NCI-H1694 (cell line): ENCODE measurements around the gene SLC25A53.

ENCODE experiments used
- DNase-seq: peaks from one replicate; lab custom pipeline; 2025; lab: John Stamatoyannopoulos, UW

SLC25A53 gene, protein sequence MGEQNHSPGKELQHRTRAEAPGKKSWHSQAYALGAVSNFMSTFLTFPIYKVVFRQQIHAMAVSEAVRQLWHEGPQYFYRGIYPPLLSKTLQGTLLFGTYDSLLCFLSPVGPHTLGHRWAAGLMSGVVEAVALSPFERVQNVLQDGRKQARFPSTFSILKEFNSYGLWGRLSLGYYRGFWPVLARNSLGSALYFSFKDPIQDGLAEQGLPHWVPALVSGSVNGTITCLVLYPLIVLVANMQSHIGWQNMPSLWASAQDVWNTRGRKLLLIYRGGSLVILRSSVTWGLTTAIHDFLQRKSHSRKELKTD

DNA sequence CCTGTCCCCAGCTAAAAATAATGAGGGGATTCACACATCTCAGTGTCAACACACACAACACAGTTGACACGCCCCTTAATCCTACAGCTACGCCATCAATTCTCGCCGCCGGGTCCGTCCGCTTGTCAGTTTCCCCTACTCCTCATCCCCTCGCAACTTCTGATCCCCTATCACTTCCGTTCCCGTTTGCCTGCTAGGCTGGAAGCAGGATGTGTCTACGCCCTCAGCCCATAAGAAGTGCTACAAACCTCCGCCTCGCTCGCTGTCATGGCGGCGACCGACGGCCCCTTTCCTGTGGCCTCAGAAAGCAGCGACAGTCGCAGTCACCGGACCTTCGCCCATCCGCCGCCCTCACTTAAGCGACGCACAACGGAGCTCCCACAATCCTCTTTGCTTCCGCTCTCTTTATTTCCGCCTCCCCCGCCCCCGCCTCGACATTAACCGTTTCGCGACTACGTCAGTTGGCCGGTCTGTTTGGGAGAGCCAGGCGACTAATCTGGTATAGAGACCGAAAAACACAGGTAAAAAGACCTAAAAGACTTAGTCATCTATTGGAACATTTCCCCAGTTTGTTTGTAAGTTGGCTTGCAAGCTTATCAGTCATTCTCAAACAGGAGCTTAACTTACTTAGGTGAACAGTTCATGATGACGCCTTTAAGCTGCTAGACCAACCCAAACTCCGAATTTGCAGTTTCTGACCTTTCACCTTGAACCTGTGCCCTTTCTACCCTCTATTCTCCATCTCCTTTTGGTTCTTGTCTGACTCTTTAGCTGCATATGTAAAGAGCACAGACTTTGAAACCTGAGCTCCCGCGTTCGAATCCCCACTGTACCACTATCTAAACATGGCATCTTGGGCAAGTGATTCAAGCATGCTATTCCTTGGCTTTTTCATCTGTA lies at the start of gene SLC25A53:
SLC25A53 (minus strand) TSS at position 380 of the 900 bp plus-strand sequence. CDS start 51,752 bp downstream, outside the sequence.
- peak; percentile 91 for DNase-seq

DNA sequence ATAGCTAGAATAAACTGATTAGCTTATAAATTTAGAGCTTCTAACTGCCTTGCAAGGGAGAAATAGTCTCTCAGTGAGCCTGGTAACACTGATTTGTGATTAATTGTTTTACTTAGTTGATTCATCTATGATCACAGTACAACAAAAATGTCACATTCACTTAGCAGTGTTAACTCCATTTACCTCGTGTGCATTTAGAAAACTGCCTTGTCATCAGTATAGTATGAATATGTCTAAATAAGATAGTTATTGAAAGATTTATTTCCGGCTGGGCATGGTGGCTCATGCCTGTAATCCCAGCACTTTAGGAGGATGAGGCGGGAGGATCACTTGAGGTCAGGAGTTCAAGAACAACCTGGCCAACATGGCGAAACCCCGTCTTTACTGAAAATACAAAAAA lies 48.7 kb upstream of the SLC25A53 start:
- no peak for DNase-seq

DNA sequence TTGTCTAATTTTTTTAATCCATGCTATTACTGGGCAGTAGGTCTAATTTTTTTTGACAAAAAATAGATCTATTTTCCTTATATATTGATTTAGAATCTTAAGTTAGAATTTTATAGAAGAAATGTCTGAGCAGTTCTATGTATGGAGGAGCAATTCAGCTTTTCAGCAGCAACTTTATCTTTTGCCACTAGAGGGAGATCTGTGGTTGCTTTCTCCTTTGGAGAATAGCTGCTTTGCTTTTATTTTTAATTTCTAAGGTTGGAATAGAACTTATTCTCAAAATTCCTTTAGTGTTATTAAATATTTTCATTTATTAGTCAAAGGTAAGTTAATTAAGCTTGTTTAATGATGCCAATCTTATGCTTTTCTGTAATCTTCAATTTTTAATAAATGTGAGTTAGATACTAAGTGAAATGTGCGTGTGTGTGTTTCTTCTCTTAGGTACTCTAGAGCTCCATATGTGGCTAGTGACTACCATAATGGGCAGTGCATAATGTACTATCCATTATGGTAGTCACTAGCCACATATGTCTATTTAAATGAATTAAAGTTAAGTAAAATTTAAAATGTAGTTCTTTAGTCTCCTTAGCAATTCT lies 38.8 kb upstream of the SLC25A53 start:
- peak; percentile 45 for DNase-seq

DNA sequence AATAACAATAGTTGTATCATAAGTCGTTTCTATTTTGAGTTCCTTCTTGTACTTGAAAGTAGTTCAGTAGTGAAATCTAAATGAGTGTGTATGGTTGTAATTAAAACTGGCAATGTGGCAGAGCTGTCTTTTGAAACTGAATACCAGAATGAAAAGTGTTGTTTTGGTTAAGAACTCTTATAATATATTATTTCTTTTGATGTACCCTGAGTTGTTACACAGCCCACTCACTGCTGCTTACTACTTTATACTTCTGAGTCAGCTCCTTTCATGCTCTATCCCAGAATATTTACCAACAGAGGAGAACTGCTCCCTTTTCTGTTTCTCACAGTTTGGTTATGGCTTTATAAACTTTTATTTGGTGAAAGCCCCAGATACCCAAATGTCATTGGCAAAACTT lies 38.2 kb upstream of the SLC25A53 start:
- no peak for DNase-seq

DNA sequence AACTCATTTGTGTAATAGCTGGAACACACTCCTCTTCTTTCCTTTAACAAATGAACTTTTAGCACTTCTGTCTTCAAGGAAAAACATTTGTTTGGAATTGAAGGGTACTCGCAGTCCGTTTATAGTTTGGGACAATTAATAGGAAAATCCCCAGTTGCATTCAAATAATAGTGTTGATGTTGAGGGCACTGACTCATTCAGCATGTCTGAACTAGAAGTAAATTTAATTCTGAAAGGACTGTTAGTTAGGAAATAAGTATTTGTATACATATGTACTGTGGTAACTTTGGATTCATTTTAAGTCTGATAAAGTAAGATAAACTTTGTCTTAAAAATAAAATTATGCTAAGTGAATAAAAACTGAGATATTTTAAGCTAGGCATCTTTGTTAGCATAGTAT lies 36.7 kb upstream of the SLC25A53 start:
- no peak for DNase-seq

DNA sequence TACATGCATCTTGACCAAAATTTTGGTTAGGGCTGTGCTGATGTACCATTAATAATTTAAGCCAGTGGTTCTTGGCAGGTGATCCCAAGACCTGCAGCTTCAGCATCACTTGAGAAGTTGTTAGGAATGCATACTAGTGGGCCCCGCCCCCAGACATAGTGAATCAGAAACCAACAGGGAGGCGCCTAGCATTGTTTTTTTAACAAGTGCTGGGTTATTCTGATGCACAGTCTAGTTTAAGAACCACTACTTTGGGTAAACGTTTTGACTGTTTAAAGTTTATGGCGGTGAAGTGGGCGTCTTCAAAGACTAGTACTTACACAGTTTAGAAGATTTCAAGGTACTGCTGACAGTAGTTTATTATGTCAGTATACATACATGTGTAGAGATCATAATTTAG lies 33.0 kb upstream of the SLC25A53 start:
- DNase-seq = no peak

DNA sequence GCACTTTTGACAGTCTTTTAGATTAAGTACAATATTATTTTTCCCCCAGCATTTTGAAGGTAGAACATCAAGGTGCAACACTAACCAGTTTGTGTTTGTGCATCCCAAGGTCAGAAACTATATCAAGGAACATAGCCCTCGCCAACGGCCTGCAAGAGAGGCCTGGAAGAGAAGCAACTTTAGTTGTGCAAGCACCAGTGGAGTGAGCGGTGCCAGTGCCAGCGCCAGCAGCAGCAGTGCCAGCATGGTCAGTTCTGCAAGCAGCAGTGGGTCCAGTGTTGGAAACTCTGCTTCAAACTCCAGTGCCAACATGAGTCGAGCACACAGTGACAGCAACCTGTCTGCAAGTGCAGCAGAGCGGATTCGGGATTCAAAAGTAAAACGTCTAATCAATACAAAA lies 31.1 kb upstream of the SLC25A53 start:
- no peak for DNase-seq

DNA sequence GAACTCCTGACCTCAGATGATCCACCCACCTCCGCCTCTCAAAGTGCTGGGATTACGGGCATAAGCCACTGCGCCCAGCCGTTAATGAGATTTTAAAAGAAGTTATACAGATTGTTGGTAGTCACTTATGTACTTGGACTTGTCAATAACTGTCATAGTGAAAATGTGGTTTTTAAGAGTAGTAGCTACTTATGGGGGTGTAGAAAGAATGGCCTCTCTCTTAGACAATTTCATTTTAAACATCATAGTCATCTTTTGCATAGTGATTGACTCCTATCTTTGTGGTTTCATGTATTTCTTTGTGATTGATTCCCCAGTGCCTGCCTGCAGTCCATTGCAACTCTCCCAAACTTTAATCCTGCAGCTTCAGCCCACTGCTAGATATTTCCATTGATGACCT lies 26.9 kb upstream of the SLC25A53 start:
- no peak for DNase-seq

DNA sequence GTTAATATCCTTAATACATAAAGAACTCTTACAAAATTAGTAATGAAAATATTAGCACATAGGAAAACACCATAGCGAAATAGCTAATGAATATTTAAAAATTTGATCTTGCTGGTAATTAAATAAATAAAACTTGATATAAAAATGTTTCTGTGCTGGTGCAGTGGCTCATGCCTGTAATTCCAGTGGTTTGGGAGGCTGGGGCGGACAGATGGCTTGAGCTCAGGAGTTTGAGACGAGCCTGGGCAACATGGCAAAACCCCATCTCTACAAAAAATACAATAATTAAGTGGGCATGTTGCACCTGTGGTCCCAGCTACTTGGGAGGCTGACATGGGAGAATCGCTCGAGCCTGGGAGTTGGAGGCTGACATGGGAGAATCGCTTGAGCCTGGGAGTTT lies 17.0 kb upstream of the SLC25A53 start:
- DNase-seq = no peak

DNA sequence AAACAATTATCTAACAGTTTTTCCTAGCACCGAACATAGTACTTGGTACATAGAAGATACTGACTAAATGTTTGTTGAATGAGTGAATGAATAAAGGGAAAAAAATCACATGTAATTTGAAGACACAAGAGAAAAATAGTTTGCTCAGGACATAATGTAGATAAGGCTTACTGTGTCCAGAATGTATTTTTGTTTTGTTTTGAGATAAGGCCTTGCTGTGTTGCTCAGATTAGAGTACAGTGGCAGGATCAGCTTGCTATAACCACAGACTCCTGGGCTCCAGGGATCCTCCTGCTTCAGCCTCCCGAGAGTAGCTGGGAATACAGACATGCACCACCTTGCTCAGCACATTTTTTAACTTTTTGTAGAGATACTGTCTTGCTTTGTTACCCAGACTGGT lies 16.0 kb upstream of the SLC25A53 start:
- DNase-seq = no peak

DNA sequence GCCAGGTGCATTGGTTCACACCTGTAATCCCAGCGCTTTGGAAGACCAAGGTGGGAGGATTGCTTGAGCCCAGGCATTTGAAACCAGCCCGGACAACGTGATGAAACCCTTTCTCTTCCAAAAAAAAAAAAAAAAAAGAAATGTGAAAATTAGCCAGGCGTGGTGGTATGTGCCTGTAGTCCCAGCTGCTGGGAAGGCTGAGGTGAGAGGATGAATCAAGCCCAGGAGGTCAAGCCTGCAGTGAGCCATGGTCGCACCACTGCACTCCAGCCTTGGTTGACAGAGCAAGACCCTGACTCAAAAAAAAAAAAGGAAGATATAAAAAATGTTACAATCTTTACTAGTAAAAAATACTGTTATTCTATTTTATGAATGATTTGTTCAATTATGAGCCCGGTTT lies 15.3 kb upstream of the SLC25A53 start:
- no peak for DNase-seq

DNA sequence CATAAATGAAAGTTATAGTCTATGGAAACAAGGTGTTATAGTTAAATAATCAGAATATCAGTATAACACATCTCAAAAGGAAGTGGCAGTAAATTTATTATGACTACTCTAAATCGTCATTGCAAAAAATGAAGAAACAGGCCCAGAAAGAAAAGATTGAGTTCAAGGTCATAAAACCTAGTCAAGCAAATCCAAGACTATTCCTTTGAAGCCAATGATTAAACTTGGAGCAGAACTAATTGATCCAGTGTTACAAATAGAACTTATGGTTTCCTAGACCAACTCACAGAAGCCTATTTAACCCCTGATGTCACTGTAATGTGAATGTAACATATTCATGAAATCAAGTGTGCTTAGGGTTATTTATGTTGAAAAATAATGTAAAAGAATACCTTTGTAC lies 11.3 kb upstream of the SLC25A53 start:
- no peak for DNase-seq

DNA sequence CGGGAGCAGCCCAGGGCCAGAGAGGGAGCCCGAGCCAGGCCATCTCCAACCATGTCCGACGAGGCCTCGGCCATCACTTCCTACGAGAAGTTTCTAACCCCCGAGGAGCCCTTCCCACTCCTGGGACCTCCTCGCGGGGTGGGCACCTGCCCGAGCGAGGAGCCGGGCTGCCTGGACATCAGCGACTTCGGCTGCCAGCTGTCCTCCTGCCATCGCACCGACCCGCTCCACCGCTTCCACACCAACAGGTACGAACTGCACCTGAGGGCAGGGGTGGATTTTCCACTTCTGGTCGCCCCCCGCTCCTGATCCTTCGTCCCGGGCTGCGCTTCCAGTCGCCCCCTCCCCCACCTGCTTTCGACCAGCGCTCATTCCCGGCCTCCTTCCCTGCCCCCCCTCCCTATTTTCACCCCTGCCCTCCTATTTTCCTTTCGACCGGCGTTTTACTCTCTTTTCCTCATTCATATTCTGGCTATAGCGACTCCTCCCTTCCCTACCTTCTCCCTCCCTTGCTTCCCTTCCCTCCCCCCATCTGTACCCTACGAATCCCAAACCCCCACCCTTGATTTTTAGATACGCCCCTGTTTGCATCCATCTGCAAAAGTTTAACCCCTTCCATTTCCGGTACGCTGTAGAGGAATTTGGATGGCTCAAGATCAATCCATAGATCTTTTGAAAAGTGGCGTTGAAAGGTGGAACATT lies 10.1 kb upstream of the SLC25A53 start:
- DNase-seq = no peak

DNA sequence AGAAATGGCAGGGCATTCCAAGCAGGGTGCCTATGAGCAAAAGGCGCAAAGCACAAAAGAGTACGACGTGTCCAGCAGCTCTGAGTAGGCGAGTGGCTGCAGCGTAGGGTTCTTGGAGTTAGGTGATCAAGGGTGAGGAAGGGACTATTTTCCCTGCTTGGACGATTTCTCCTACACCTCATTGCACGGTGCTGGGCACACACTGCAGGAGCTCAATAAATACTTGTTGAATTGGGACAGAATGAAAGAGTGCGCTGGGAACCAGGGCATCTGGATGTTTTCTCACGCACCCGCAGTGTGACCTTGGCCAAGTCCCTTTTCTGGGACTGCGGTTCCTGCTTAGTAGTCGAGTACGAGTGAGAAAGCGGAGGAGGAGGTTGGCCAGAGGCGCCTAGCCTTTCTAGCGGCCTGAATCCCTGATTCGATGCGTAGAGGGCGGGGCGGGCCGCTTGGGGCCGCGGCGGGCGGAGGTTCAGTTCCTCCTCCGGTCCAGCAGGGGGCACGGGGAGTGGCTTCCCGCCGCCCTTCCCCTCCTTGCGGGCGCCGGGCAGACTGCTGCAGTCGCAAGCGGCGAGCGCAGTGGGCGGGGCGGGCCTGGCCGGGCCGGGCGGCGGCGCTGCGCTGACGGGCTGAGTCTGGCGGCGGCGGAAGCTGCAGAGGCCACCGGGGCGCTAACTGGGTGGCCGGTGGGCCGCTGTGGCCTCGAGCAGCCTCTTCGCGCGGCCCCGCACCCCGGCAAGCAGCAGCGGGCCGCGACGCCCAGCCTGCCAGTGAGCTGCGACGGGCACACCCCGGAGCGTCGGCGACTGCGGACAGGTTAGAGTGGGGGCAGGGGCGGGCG lies 9.3 kb upstream of the SLC25A53 start, which contains the start of gene FAM199X:
FAM199X (plus strand) TSS at position 560 of the 841 bp plus-strand sequence. CDS start 333 bp downstream, outside the sequence.
- DNase-seq = peak; percentile 46

DNA sequence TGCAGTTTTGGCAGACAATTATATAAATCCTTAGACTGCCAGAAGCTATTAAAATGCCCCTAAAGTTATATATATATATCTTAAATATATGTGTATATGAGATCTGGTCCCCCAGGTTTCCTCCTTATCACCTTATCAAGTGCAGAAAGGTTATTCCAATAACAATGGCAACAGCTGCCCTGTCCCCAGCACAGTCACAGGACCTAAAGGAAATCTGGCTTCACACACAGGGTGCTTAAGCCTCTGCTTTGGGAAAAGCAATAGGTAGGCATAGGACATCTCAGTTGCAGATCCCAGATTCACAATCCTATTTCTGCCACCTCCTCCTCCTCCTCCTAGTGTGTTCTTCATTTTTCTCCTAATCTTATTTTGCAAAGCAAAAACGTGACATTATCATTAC lies 5.8 kb downstream of the SLC25A53 start:
- no peak for DNase-seq

DNA sequence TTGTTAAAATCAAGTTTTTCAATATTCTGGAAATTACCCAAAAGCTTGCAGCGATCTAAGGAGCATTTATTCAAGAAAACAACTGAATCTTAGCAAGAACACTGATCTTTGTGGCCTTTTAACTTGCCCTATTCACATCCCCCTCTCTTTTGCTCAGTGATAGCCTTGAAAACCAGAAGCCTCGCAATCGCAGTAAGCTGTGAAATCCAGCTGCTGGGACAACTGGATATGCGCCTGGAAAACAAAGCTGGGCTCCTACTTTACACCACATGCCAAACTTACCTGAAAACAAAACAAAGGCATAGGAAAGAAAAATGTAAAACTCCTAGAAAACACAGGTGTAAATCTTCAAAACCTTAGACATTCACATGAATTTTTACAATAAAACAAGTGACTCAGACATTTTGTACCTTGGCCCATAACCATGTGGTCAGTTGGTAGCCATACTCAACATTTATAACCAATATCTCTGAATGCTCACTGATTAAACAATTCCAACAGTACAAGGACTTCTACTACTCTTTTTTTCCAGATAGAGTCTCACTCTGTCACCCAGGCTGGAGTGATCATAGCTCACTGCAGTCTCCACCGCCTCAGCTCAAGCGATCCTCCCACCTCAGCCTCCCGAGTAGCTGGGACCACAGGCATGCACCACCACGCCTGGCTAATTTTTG lies 15.6 kb downstream of the SLC25A53 start:
- no peak for DNase-seq

DNA sequence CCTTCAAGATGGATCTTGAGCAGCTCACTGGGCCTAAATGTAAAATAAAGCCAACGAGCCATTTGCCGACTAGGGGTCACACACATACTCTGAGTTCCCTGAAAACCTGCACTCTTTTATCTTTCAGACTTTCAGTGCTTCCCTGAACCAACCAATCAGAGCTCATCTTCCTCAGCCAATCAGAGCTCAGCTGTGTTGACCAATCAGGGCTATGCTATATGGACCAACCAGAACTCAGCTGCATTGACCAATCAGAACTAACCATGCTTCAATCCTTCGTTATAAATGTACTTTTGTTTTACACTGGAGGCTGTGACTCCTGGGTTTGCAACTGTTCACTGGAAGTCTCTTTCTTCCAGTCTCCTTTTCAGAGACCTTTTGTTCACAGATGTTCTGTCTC lies 19.3 kb downstream of the SLC25A53 start:
- no peak for DNase-seq

DNA sequence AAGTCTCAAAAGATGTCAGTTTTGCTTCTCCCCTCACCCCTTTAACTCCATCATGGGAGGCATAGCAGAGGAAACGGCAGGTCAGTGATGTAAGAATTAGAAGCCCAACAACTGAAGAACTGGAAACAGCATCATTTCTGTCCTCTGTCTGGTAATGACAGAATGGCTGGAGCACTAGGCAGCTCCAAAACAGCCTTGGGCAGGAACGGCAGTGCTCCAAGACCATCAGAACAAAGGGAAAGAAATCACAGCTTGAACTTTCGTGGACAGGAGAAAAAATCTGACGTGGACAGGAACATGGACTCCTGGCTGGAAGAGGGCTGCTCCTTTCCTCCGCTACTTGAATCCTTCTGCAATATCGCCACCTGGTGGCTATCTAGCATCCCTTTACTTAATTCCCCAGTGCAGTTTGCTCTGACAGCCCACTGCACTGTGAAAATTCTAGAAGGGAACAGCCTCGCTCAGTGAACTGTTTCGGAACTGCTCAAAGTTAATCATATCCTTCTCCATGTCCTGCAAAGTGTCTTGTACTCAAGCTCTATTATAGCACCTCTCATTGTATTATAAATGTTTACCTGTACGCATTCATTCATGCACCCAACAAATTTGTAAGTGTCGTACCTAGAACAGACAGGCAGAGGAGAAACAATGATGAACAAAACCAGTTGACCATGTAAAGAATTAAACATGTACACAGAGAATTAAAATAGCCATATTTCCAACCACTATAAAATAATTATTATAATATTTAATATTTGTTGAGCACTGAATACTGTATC lies 20.4 kb downstream of the SLC25A53 start:
- DNase-seq = peak; percentile 89

DNA sequence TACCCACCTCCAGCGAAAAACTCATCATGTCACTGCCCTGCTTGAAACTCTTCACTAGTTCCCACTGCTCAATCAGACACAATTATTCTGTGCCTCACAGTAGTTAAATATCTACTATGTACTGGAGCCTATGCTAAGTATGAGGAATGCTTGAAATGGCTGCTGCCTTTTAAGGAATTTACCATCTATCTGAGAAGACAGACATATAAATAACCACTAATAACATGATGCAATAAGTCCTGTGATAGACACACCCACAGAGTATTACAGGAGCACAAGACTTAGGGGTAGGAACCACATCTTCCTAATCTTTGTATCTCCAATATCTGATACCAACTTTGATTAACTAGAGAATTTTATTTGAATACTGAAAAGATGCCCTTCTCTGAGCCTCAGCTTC lies 21.1 kb downstream of the SLC25A53 start:
- no peak for DNase-seq
